Nephron (organoid): ENCODE data around the gene ARMC9.

Source experiments
- H3K27ac Mint-ChIP-seq, 3 experiments: 2 replicates each; pipeline ENCODE4 v1.8.0; 2020; ENCODE audit warnings: mixed read lengths in 3 of 3, mild to moderate bottlenecking in 2 of 3, moderate library complexity in 1 of 3
- H3K27me3 Mint-ChIP-seq: 2 replicates; pipeline ENCODE4 v1.8.0; 2021; ENCODE audit warnings: low read depth, mild to moderate bottlenecking, moderate library complexity, mixed read lengths
- H3K36me3 Mint-ChIP-seq: 2 replicates; pipeline ENCODE4 v1.8.0; 2020; ENCODE audit warnings: low read depth, mixed read lengths
- H3K4me1 Mint-ChIP-seq: 2 replicates; pipeline ENCODE4 v1.8.0; 2020; ENCODE audit warnings: mixed read lengths
- H3K4me3 Mint-ChIP-seq, 3 experiments: 2 replicates each; pipeline ENCODE4 v1.8.0; 2020; ENCODE audit warnings: mild to moderate bottlenecking in 3 of 3, mixed read lengths in 3 of 3, moderate library complexity in 2 of 3
- H3K9me3 Mint-ChIP-seq: 2 replicates; pipeline ENCODE4 v1.8.0; 2020; ENCODE audit warnings: mixed read lengths
- TF ChIP-seq, protein P1 (sequence below), 3 experiments: fragments of 200-600 bp; sonication (generic); IDR thresholded peaks; one replicate each; pipeline ENCODE4 v1.5.0; 2021; ENCODE audit warnings: antibody characterized with exemption in 3 of 3; ENCODE audit not compliant: unreplicated experiment in 3 of 3

Gene ARMC9

DNA sequence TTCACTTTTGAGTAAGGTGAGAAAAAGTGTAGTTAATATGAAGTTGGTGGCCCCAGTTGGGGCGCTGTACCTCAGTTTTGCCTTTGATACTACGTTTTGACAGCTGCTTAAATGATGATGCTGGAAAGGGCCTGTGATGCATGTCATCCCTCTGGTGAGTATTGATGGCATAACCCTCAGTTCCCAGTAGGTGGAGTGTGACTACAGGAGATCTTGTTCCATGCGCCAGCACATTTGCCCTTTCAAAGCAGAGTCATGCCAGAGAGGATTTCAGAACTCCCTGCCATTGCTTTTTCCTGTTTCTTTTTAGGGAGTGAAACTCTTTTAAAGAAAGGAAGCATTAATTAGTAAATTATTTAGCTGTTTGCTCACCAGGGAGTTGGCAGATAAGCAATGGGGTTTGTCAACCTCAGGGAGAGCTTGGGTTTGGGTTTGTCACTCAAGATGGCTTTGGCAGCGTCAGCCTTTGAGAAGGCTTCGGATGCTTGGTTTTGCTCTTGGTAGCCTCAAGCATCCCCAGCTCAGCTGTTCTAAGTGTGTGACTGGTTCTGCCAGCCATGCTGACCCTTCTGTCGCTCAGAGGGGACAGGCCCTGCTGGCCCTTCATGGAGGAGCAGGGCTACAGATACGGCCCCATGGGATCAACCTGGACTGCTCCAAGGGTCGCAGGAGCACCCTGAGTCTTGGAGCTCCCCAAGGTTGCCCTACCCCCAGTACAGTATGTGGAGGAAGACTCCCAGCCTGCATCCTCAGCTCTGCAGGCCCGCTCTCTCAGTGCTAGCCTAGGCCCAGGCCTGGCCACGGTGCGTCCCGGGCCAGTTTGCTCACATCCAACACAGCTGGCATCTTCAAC lies 29.1 kb downstream of the ARMC9 start:
- H3K27me3 Mint-ChIP-seq: no peaks in the 10 kb centered on the region
- H3K4me1 Mint-ChIP-seq: no peaks in the 10 kb centered on the region
- peaks cover 18% of the 10 kb centered on the region for H3K36me3 Mint-ChIP-seq
- TF ChIP-seq, protein P1, sequence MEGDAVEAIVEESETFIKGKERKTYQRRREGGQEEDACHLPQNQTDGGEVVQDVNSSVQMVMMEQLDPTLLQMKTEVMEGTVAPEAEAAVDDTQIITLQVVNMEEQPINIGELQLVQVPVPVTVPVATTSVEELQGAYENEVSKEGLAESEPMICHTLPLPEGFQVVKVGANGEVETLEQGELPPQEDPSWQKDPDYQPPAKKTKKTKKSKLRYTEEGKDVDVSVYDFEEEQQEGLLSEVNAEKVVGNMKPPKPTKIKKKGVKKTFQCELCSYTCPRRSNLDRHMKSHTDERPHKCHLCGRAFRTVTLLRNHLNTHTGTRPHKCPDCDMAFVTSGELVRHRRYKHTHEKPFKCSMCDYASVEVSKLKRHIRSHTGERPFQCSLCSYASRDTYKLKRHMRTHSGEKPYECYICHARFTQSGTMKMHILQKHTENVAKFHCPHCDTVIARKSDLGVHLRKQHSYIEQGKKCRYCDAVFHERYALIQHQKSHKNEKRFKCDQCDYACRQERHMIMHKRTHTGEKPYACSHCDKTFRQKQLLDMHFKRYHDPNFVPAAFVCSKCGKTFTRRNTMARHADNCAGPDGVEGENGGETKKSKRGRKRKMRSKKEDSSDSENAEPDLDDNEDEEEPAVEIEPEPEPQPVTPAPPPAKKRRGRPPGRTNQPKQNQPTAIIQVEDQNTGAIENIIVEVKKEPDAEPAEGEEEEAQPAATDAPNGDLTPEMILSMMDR (IDR thresholded peaks at IDR 0.05; ENCODE audit: unreplicated experiment in 3 of 3): peak; percentile 73 to 79 (median 76)
- H3K27ac Mint-ChIP-seq: peak overlapping the region; percentile 23 to 68 (median 31)
- no peak overlapping the region for H3K4me3 Mint-ChIP-seq
- no peaks in the 10 kb centered on the region for H3K9me3 Mint-ChIP-seq

DNA sequence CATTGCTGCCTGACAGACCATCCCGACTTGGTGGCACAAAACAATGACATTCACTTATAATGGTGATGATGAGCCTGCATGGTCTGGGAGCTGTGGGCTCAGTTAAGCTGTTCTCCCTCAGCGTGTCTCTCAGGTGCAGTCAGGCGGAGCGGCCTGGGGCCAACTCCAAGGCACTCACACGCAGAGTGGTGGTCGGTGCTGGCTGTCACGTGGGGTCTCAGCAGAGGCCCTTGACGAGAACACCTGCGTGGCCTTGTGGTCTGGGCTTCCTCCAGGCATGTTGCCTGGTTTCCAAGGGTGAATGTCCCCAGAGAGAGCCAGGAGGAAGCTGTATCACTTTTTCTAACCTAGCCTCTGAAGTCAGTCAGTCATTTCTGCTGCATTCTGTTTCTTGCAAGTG lies 29.8 kb downstream of the ARMC9 start:
- H3K9me3 Mint-ChIP-seq: no peaks in the 10 kb centered on the region
- H3K27ac Mint-ChIP-seq: peak overlapping the region; percentile 23 to 68 (median 31)

DNA sequence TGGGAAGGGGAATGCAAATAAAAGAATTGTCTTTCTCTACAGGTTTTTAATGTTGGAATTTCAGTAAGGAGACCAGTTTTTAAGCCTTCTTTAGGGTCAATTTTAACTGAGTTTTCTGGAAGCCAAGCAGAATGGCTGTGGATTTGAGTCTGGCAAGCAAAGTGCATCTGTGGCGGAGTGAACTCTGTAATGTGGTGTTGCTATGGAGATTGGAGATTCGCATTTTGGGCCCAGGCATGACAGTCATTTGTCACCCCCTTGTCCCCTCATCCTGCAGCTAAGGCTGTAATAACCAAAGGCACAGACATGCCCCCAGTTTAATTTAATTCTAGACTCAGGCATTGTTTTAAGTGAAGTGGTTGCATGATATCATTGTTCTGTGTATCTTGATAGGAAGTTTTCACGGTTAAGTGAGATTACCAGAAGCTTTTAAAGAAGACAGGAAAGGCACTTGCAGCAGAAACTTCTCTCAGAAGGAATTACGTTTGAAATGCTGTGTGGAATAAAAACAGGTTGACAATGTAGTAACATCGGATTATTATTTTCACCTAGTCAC lies 30.6 kb downstream of the ARMC9 start:
- Mint-ChIP-seq H3K9me3 (no peaks in the 10 kb centered on the region), H3K4me1 (no peaks in the 10 kb centered on the region)

More for the DNA sequence above, 29.8 kb downstream of the ARMC9 start:
- peaks cover 17% of the 10 kb centered on the region for H3K36me3 Mint-ChIP-seq
- H3K4me1 Mint-ChIP-seq: no peaks in the 10 kb centered on the region
- no peak overlapping the region for H3K4me3 Mint-ChIP-seq
- H3K27me3 Mint-ChIP-seq: no peaks in the 10 kb centered on the region
- TF ChIP-seq, protein P1 (IDR thresholded peaks at IDR 0.05; ENCODE audit: unreplicated experiment in 3 of 3): no peak

DNA sequence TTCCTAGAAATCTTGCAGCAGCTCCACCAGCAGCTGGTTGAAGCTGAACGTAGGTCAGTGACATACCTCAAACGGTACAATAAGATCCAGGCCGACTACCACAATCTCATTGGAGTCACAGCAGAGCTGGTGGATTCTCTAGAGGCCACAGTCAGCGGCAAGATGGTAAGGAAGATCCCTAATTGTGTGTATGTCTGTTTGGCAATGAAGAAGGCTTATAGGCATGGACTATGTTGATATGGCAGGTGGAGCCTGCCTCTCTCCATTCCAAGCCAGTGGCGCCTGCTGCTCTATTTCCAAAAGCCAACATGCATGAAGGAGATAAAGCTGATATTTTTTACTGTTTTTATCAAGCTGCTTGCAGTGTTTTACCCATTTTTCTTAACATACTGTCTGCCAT lies 36.8 kb downstream of the ARMC9 start:
- Mint-ChIP-seq H3K27ac (no peak overlapping the region), H3K27me3 (no peaks in the 10 kb centered on the region), H3K4me1 (no peaks in the 10 kb centered on the region), H3K9me3 (no peaks in the 10 kb centered on the region), H3K36me3 (peaks cover 33% of the 10 kb centered on the region), H3K4me3 (no peak overlapping the region)
- TF ChIP-seq, protein P1 (IDR thresholded peaks at IDR 0.05; ENCODE audit: unreplicated experiment in 3 of 3): no peak

More for the DNA sequence above, 30.6 kb downstream of the ARMC9 start:
- Mint-ChIP-seq H3K27me3 (no peaks in the 10 kb centered on the region), H3K36me3 (peaks cover 12% of the 10 kb centered on the region), H3K4me3 (no peak overlapping the region), H3K27ac (peak overlapping the region; percentile 23 to 70 (median 31))
- TF ChIP-seq, protein P1 (IDR thresholded peaks at IDR 0.05; ENCODE audit: unreplicated experiment in 3 of 3): no peak

DNA sequence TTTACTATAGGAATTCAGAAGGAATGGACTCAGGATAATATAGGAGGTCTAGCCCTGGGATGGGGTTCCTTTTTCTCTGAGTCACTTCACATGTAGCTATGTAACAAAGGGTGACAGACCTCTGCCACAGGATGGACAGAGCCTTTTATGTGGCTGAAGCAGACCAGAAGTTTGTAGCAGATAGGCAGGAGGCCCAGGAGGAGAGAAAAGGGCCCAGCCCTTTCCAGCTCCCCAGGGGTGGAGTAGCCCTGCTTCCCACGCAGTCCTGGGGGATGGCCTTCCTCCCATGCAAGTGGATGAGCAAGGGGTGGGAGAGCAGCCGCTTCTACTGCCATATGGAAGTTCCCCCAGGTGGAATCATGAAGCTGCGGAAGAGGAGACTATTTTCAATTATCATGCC lies 40.3 kb downstream of the ARMC9 start:
- Mint-ChIP-seq H3K27ac (no peak overlapping the region), H3K4me3 (no peak overlapping the region), H3K36me3 (peaks cover 54% of the 10 kb centered on the region), H3K27me3 (no peaks in the 10 kb centered on the region), H3K4me1 (peaks cover 4% of the 10 kb centered on the region), H3K9me3 (no peaks in the 10 kb centered on the region)
- TF ChIP-seq, protein P1 (IDR thresholded peaks at IDR 0.05; ENCODE audit: unreplicated experiment in 3 of 3): no peak
